HG03039 (cell line): ENCODE data around the gene BPIFB6.

Source experiments
- ATAC-seq: cut with Tn5 transposase; IDR thresholded peaks from one replicate; pipeline ENCODE4 v1.9.1; 2021; ENCODE audit warnings: mild to moderate bottlenecking, moderate library complexity; ENCODE audit not compliant: unreplicated experiment

Gene BPIFB6

GRCh38 chr20:33031531-33031930 lies at the start of gene BPIFB6:
BPIFB6 (plus strand) TSS chr20:33031648; CDS start chr20:33031648, 0 bp downstream.
- ATAC-seq, result no peak

- no peak for ATAC-seq
Observed at GRCh38 chr20:32982617-32983458, 48.6 kb upstream of the BPIFB6 start.

GRCh38 chr20:32983459-32984112 lies 47.9 kb upstream of the BPIFB6 start:
- ATAC-seq, result no peak

- ATAC-seq, result no peak
Observed at GRCh38 chr20:32984196-32984595, 47.3 kb upstream of the BPIFB6 start.

GRCh38 chr20:32984631-32985354 lies 46.7 kb upstream of the BPIFB6 start:
- ATAC-seq, result no peak

- ATAC-seq, result no peak
Observed at GRCh38 chr20:32985596-32985995, 45.9 kb upstream of the BPIFB6 start.

- no peak for ATAC-seq
Observed at GRCh38 chr20:32986331-32986966, 45.0 kb upstream of the BPIFB6 start.

GRCh38 chr20:32987044-32987825 lies 44.2 kb upstream of the BPIFB6 start:
- ATAC-seq, result no peak

GRCh38 chr20:32988008-32988407 lies 43.4 kb upstream of the BPIFB6 start:
- no peak for ATAC-seq

GRCh38 chr20:32989507-32990283 lies 41.8 kb upstream of the BPIFB6 start:
- ATAC-seq, result no peak

- ATAC-seq, result no peak
Observed at GRCh38 chr20:32990426-32990825, 41.0 kb upstream of the BPIFB6 start.

GRCh38 chr20:32991383-32991782 lies 40.1 kb upstream of the BPIFB6 start:
- no peak for ATAC-seq

GRCh38 chr20:32991792-32992641 lies 39.4 kb upstream of the BPIFB6 start:
- no peak for ATAC-seq

- ATAC-seq, result no peak
Observed at GRCh38 chr20:32993496-32994050, 37.9 kb upstream of the BPIFB6 start.

- ATAC-seq, result no peak
Observed at GRCh38 chr20:32995802-32996201, 35.6 kb upstream of the BPIFB6 start.

GRCh38 chr20:32997431-32997830 lies 34.0 kb upstream of the BPIFB6 start:
- ATAC-seq, result no peak

- no peak for ATAC-seq
Observed at GRCh38 chr20:32999603-33000250, 31.7 kb upstream of the BPIFB6 start.
